ENCODE data around the gene TNFRSF4.

TNFRSF4 gene

GRCh38 chr1:1245178-1245816 is 31.3 kb upstream of the TNFRSF4 start:
- DNase-seq (ENCODE audit: low read depth in 2 of 2) = no peak

GRCh38 chr1:1244192-1244811 is 30.3 kb upstream of the TNFRSF4 start:
- DNase-seq (ENCODE audit: low read depth in 2 of 2) = no peak

GRCh38 chr1:1243807-1244191 is 29.8 kb upstream of the TNFRSF4 start:
- DNase-seq (ENCODE audit: low read depth in 2 of 2) = no peak

- DNase-seq (ENCODE audit: low read depth in 2 of 2) = no peak
Measured at GRCh38 chr1:1243266-1243660, 29.3 kb upstream of the TNFRSF4 start.

- no peak for DNase-seq (ENCODE audit: low read depth in 2 of 2)
Measured at GRCh38 chr1:1242461-1243265, 28.7 kb upstream of the TNFRSF4 start.

GRCh38 chr1:1241588-1242219 is 27.8 kb upstream of the TNFRSF4 start:
- DNase-seq (ENCODE audit: low read depth in 2 of 2) = no peak

GRCh38 chr1:1240822-1241587 is 27.1 kb upstream of the TNFRSF4 start:
- no peak for DNase-seq (ENCODE audit: low read depth in 2 of 2)

GRCh38 chr1:1240348-1240732 is 26.4 kb upstream of the TNFRSF4 start:
- DNase-seq (ENCODE audit: low read depth in 2 of 2) = no peak

- DNase-seq (ENCODE audit: low read depth in 2 of 2) = no peak
Measured at GRCh38 chr1:1239614-1240347, 25.8 kb upstream of the TNFRSF4 start.

GRCh38 chr1:1239227-1239613 is 25.3 kb upstream of the TNFRSF4 start:
- no peak for DNase-seq (ENCODE audit: low read depth in 2 of 2)

GRCh38 chr1:1238702-1239178 is 24.8 kb upstream of the TNFRSF4 start:
- DNase-seq (ENCODE audit: low read depth in 2 of 2) = no peak

GRCh38 chr1:1237874-1238701 is 24.1 kb upstream of the TNFRSF4 start:
- DNase-seq (ENCODE audit: low read depth in 2 of 2) = no peak

- DNase-seq (ENCODE audit: low read depth in 2 of 2) = no peak
Measured at GRCh38 chr1:1236945-1237873, 23.3 kb upstream of the TNFRSF4 start.

- no peak for DNase-seq (ENCODE audit: low read depth in 2 of 2)
Measured at GRCh38 chr1:1236176-1236763, 22.3 kb upstream of the TNFRSF4 start.

- no peak for DNase-seq (ENCODE audit: low read depth in 2 of 2)
Measured at GRCh38 chr1:1235016-1235744, 21.2 kb upstream of the TNFRSF4 start.

GRCh38 chr1:1234180-1234808 is 20.3 kb upstream of the TNFRSF4 start:
- DNase-seq (ENCODE audit: low read depth in 2 of 2) = no peak

- DNase-seq (ENCODE audit: low read depth in 2 of 2) = no peak
Measured at GRCh38 chr1:1233567-1233892, 19.6 kb upstream of the TNFRSF4 start.
